GM23338 (cell line): ENCODE measurements around the gene P2RY6. TPM values are rescaled to one million over a fixed set of nuclear protein-coding genes. Genes with fewer than 3 reads are reported as not detected.

Experiments
- ATAC-seq: fragments of 200-7000 bp; cut with Tn5 transposase; 3 replicates; pipeline ENCODE4 v1.9.1; 2020
- DNase-seq: peaks from one replicate; pipeline ENCODE4 v3.0.0-alpha.2; 2015; ENCODE audit warnings: low spot score
- H2AFZ ChIP-seq: fragments of 200-600 bp; sonication (generic); 2 replicates; pipeline ENCODE4 v1.8.0; 2016; ENCODE audit warnings: antibody characterized with exemption, mild to moderate bottlenecking, moderate library complexity
- H3F3A ChIP-seq: fragments of 200-600 bp; sonication (generic); replicated peaks from 2 replicates; pipeline ENCODE4 v1.8.0; 2017; ENCODE audit warnings: antibody characterized with exemption, mixed run types, low read depth
- H3K27ac ChIP-seq: fragments of 200-600 bp; sonication (generic); 2 replicates; pipeline ENCODE4 v1.6.1; 2016; ENCODE audit warnings: low read depth
- H3K27me3 ChIP-seq: fragments of 200-600 bp; sonication (generic); 2 replicates; pipeline ENCODE4 v1.8.0; 2016; ENCODE audit warnings: mild to moderate bottlenecking, mixed run types, moderate library complexity; ENCODE audit not compliant: insufficient read depth
- H3K36me3 ChIP-seq: fragments of 200-600 bp; sonication (generic); 2 replicates; pipeline ENCODE4 v1.8.0; 2016; ENCODE audit warnings: mild to moderate bottlenecking; ENCODE audit not compliant: insufficient read depth
- H3K4me1 ChIP-seq: fragments of 200-600 bp; sonication (generic); 2 replicates; pipeline ENCODE4 v1.8.0; 2016; ENCODE audit warnings: mild to moderate bottlenecking, moderate library complexity; ENCODE audit not compliant: insufficient read depth
- H3K4me2 ChIP-seq: fragments of 200-600 bp; sonication (generic); 2 replicates; pipeline ENCODE4 v1.7.1; 2017; ENCODE audit warnings: mixed run types
- H3K4me3 ChIP-seq: fragments of 200-600 bp; sonication (generic); 2 replicates; pipeline ENCODE4 v1.6.1; 2016; ENCODE audit warnings: mixed run types
- H3K79me2 ChIP-seq: fragments of 200-600 bp; sonication (generic); replicated peaks from 2 replicates; pipeline ENCODE4 v1.8.0; 2017; ENCODE audit warnings: mild to moderate bottlenecking; ENCODE audit not compliant: insufficient read depth
- H3K9me2 ChIP-seq: fragments of 200-600 bp; sonication (generic); 2 replicates; pipeline ENCODE4 v1.8.0; 2017; ENCODE audit not compliant: insufficient read depth
- H4K20me1 ChIP-seq: fragments of 200-600 bp; sonication (generic); replicated peaks from 2 replicates; pipeline ENCODE4 v1.8.0; 2017; ENCODE audit warnings: mild to moderate bottlenecking; ENCODE audit not compliant: insufficient read depth
- H3K27ac Mint-ChIP-seq: 2 replicates; pipeline ENCODE4 v1.8.0; 2020; ENCODE audit warnings: inconsistent platforms, mild to moderate bottlenecking, moderate library complexity, mixed read lengths
- H3K27me3 Mint-ChIP-seq: 3 replicates; pipeline ENCODE4 v1.8.0; 2022; ENCODE audit warnings: low read depth, mild to moderate bottlenecking, moderate library complexity, mixed read lengths, inconsistent platforms; ENCODE audit not compliant: insufficient read depth, poor library complexity
- H3K36me3 Mint-ChIP-seq: 3 replicates; pipeline ENCODE4 v1.8.0; 2021; ENCODE audit warnings: low read depth, mild to moderate bottlenecking, inconsistent platforms, moderate library complexity, mixed read lengths
- H3K4me1 Mint-ChIP-seq: 3 replicates; pipeline ENCODE4 v1.8.0; 2020; ENCODE audit warnings: mild to moderate bottlenecking, inconsistent platforms, mixed read lengths
- H3K4me3 Mint-ChIP-seq: 3 replicates; pipeline ENCODE4 v1.8.0; 2021; ENCODE audit warnings: moderate library complexity, mild to moderate bottlenecking, inconsistent platforms, mixed read lengths
- H3K9me3 Mint-ChIP-seq: 3 replicates; pipeline ENCODE4 v1.8.0; 2020; ENCODE audit warnings: moderate library complexity, mild to moderate bottlenecking, inconsistent platforms, mixed read lengths
- CREB1 ChIP-seq: fragments of 250-450 bp; sonication (Bioruptor Pico); IDR thresholded peaks from 2 replicates; pipeline ENCODE4 v1.5.0; 2020; ENCODE audit warnings: low read depth, mild to moderate bottlenecking, moderate library complexity
- CTCF ChIP-seq, 2 experiments: fragments of 200-600 bp in 1 of 2; sonication (generic) in 1 of 2; conservative IDR thresholded peaks; 2 replicates each; pipeline versions ENCODE4 v1.5.1 to v1.6.1; 2016 to 2017; ENCODE audit warnings: antibody characterized with exemption in 2 of 2, low read depth in 2 of 2, mild to moderate bottlenecking in 2 of 2, moderate library complexity in 1 of 2
- ETS1 ChIP-seq: IDR thresholded peaks from 2 replicates; pipeline ENCODE4 v1.6.1; 2016; ENCODE audit warnings: antibody characterized with exemption
- EZH2 ChIP-seq: fragments of 200-600 bp; sonication (generic); IDR thresholded peaks from one replicate; pipeline ENCODE4 v1.8.0; 2017; ENCODE audit warnings: antibody characterized with exemption, mild to moderate bottlenecking, low read depth; ENCODE audit not compliant: unreplicated experiment
- EZH2phosphoT487 ChIP-seq: fragments of 200-600 bp; sonication (generic); IDR thresholded peaks from one replicate; pipeline ENCODE4 v1.8.1; 2018; ENCODE audit warnings: antibody characterized with exemption; ENCODE audit not compliant: unreplicated experiment
- JUNB ChIP-seq: IDR thresholded peaks from one replicate; pipeline ENCODE4 v1.6.1; 2016; ENCODE audit warnings: antibody characterized with exemption; ENCODE audit not compliant: unreplicated experiment
- NANOG ChIP-seq: IDR thresholded peaks from 2 replicates; pipeline ENCODE4 v1.6.1; 2016; ENCODE audit warnings: antibody characterized with exemption, borderline replicate concordance
- POLR2AphosphoS5 ChIP-seq: IDR thresholded peaks from 2 replicates; pipeline ENCODE4 v1.6.1; 2016; ENCODE audit warnings: antibody characterized with exemption, low read depth
- STAT1 ChIP-seq: IDR thresholded peaks from one replicate; pipeline ENCODE4 v1.6.1; 2016; ENCODE audit warnings: antibody characterized with exemption; ENCODE audit not compliant: unreplicated experiment
- ZNF114 ChIP-seq: fragments of 250-450 bp; sonication (Bioruptor Pico); IDR thresholded peaks from 2 replicates; pipeline ENCODE4 v1.5.0; 2020; ENCODE audit warnings: mild to moderate bottlenecking, moderate library complexity
- ZNF331 ChIP-seq: fragments of 250-450 bp; sonication (Bioruptor Pico); IDR thresholded peaks from 2 replicates; pipeline ENCODE4 v1.5.0; 2020; ENCODE audit warnings: low read depth, mild to moderate bottlenecking, moderate library complexity
- polyA plus RNA-seq: library from polyadenylated mRNA; unstranded; fragments of >200 nt; fragmentation: Nextera tagmentation; extraction: Ambion mirVana; gene quantifications from 2 replicates; pipeline ENCODE4 v1.2.1, GENCODE V29; 2016
- total RNA-seq: library from RNA; depleted of rRNA; stranded (reverse); fragments of >200 nt; shearing (Covaris generic); gene quantifications from 2 replicates; pipeline ENCODE4 v1.2.3, GENCODE V29; 2014
- TF ChIP-seq, protein P1 (sequence below): fragments of 250-450 bp; sonication (Bioruptor Pico); IDR thresholded peaks from 2 replicates; pipeline ENCODE4 v1.5.0; 2020; ENCODE audit warnings: mild to moderate bottlenecking, moderate library complexity
- TF ChIP-seq, protein P2 (sequence below): IDR thresholded peaks from one replicate; pipeline ENCODE4 v1.6.1; 2018; ENCODE audit warnings: antibody characterized with exemption; ENCODE audit not compliant: unreplicated experiment

P2RY6 gene
- total and polyA plus RNA-seq, 2 experiments from 2014 or later, result not detected

GRCh38 chr11:73270855-73271477 is 1.2 kb upstream of the P2RY6 start:
- Histone ChIP-seq H2AFZ (no peak overlapping the region; the same call in 1 of the 2 replicates), H3K79me2 (no peaks in the 10 kb centered on the region), H3K36me3 (no peaks in the 10 kb centered on the region), H3K4me3 (no peak overlapping the region), H4K20me1 (no peaks in the 10 kb centered on the region), H3F3A (no peaks in the 10 kb centered on the region), H3K4me2 (no peak overlapping the region), H3K27me3 (peaks cover 3% of the 10 kb centered on the region), H3K9me2 (no peaks in the 10 kb centered on the region), H3K27ac (no peak overlapping the region), H3K4me1 (peaks cover 3% of the 10 kb centered on the region; the same call in 1 of the 2 replicates)
- H3K36me3 Mint-ChIP-seq, result no peaks in the 10 kb centered on the region
- peak overlapping the region; percentile 65; the same call in 1 of the 2 replicates for H3K27ac Mint-ChIP-seq
- peaks cover 46% of the 10 kb centered on the region for H3K4me1 Mint-ChIP-seq
- ATAC-seq (no peak), DNase-seq (no peak)
- TF ChIP-seq NANOG, result no peak
- no peak for TF ChIP-seq ETS1
- no peak for TF ChIP-seq STAT1
- no peak for TF ChIP-seq JUNB
- TF ChIP-seq CREB1 (CRISPR knock-in tag), result no peak
- TF ChIP-seq, protein P1, sequence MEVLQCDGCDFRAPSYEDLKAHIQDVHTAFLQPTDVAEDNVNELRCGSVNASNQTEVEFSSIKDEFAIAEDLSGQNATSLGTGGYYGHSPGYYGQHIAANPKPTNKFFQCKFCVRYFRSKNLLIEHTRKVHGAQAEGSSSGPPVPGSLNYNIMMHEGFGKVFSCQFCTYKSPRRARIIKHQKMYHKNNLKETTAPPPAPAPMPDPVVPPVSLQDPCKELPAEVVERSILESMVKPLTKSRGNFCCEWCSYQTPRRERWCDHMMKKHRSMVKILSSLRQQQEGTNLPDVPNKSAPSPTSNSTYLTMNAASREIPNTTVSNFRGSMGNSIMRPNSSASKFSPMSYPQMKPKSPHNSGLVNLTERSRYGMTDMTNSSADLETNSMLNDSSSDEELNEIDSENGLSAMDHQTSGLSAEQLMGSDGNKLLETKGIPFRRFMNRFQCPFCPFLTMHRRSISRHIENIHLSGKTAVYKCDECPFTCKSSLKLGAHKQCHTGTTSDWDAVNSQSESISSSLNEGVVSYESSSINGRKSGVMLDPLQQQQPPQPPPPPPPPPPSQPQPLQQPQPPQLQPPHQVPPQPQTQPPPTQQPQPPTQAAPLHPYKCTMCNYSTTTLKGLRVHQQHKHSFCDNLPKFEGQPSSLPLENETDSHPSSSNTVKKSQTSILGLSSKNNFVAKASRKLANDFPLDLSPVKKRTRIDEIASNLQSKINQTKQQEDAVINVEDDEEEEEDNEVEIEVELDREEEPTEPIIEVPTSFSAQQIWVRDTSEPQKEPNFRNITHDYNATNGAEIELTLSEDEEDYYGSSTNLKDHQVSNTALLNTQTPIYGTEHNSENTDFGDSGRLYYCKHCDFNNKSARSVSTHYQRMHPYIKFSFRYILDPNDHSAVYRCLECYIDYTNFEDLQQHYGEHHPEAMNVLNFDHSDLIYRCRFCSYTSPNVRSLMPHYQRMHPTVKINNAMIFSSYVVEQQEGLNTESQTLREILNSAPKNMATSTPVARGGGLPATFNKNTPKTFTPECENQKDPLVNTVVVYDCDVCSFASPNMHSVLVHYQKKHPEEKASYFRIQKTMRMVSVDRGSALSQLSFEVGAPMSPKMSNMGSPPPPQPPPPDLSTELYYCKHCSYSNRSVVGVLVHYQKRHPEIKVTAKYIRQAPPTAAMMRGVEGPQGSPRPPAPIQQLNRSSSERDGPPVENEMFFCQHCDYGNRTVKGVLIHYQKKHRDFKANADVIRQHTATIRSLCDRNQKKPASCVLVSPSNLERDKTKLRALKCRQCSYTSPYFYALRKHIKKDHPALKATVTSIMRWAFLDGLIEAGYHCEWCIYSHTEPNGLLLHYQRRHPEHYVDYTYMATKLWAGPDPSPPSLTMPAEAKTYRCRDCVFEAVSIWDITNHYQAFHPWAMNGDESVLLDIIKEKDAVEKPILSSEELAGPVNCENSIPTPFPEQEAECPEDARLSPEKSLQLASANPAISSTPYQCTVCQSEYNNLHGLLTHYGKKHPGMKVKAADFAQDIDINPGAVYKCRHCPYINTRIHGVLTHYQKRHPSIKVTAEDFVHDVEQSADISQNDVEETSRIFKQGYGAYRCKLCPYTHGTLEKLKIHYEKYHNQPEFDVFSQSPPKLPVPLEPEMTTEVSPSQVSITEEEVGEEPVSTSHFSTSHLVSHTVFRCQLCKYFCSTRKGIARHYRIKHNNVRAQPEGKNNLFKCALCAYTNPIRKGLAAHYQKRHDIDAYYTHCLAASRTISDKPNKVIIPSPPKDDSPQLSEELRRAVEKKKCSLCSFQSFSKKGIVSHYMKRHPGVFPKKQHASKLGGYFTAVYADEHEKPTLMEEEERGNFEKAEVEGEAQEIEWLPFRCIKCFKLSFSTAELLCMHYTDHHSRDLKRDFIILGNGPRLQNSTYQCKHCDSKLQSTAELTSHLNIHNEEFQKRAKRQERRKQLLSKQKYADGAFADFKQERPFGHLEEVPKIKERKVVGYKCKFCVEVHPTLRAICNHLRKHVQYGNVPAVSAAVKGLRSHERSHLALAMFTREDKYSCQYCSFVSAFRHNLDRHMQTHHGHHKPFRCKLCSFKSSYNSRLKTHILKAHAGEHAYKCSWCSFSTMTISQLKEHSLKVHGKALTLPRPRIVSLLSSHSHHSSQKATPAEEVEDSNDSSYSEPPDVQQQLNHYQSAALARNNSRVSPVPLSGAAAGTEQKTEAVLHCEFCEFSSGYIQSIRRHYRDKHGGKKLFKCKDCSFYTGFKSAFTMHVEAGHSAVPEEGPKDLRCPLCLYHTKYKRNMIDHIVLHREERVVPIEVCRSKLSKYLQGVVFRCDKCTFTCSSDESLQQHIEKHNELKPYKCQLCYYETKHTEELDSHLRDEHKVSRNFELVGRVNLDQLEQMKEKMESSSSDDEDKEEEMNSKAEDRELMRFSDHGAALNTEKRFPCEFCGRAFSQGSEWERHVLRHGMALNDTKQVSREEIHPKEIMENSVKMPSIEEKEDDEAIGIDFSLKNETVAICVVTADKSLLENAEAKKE (CRISPR knock-in tag), result no peak
- no peak for TF ChIP-seq POLR2AphosphoS5
- no peak for TF ChIP-seq EZH2
- TF ChIP-seq, protein P2, sequence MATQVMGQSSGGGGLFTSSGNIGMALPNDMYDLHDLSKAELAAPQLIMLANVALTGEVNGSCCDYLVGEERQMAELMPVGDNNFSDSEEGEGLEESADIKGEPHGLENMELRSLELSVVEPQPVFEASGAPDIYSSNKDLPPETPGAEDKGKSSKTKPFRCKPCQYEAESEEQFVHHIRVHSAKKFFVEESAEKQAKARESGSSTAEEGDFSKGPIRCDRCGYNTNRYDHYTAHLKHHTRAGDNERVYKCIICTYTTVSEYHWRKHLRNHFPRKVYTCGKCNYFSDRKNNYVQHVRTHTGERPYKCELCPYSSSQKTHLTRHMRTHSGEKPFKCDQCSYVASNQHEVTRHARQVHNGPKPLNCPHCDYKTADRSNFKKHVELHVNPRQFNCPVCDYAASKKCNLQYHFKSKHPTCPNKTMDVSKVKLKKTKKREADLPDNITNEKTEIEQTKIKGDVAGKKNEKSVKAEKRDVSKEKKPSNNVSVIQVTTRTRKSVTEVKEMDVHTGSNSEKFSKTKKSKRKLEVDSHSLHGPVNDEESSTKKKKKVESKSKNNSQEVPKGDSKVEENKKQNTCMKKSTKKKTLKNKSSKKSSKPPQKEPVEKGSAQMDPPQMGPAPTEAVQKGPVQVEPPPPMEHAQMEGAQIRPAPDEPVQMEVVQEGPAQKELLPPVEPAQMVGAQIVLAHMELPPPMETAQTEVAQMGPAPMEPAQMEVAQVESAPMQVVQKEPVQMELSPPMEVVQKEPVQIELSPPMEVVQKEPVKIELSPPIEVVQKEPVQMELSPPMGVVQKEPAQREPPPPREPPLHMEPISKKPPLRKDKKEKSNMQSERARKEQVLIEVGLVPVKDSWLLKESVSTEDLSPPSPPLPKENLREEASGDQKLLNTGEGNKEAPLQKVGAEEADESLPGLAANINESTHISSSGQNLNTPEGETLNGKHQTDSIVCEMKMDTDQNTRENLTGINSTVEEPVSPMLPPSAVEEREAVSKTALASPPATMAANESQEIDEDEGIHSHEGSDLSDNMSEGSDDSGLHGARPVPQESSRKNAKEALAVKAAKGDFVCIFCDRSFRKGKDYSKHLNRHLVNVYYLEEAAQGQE, result no peak
- no peak for TF ChIP-seq EZH2phosphoT487
- TF ChIP-seq ZNF114 (CRISPR knock-in tag), result no peak
- no peak for TF ChIP-seq ZNF331 (CRISPR knock-in tag)
- TF ChIP-seq CTCF (conservative IDR thresholded peaks at IDR 0.05; ENCODE audit: low read depth in 2 of 2), result no peak
- peaks cover 20% of the 10 kb centered on the region for H3K27me3 Mint-ChIP-seq
- H3K9me3 Mint-ChIP-seq, result no peaks in the 10 kb centered on the region
- H3K4me3 Mint-ChIP-seq, result no peak overlapping the region; the same call in 2 of the 3 replicates
